Gastroesophageal sphincter (tissue), 4 donors: ENCODE results near the gene SLC50A1. TPM values are rescaled to one million over a fixed set of nuclear protein-coding genes. Genes with fewer than 3 reads are reported as not detected.

Source experiments
- ATAC-seq: fragments of 150-250 bp; one replicate; pipeline ENCODE4 v1.9.1; 2016; ENCODE audit warnings: mild to moderate bottlenecking, moderate library complexity
- H3K27ac ChIP-seq, 4 donors: fragments of 200-600 bp; sonication (generic) in 3 of 4; 1 replicate in 3 of 4; 2 replicates in 1 of 4; pipeline ENCODE4 v1.5.1; 2016 to 2019
- H3K27me3 ChIP-seq: fragments of 200-600 bp; sonication (generic); one replicate; pipeline ENCODE4 v1.5.1; 2019
- H3K36me3 ChIP-seq, 2 donors: fragments of 200-600 bp; sonication (generic); one replicate each; pipeline ENCODE4 v1.5.1; 2019; ENCODE audit warnings: control low read depth in 1 of 2
- H3K4me1 ChIP-seq, 3 donors: fragments of 200-600 bp; sonication (generic); 1 replicate in 2 of 3; 2 replicates in 1 of 3; pipeline ENCODE4 v1.5.1; 2016 to 2019; ENCODE audit warnings: control low read depth in 2 of 3
- H3K4me3 ChIP-seq, 2 donors: fragments of 200-600 bp; sonication (generic); one replicate each; pipeline ENCODE4 v1.5.1; 2019; ENCODE audit warnings: mild to moderate bottlenecking in 1 of 2, moderate library complexity in 1 of 2
- H3K9me3 ChIP-seq, 3 donors: fragments of 200-600 bp; sonication (generic); one replicate each; pipeline ENCODE4 v1.5.1; 2017 to 2019; ENCODE audit warnings: control low read depth in 2 of 3
- EP300 ChIP-seq: sonication (generic); formaldehyde crosslinking; IDR thresholded peaks from one replicate; pipeline ENCODE4 v1.6.1; 2017; ENCODE audit warnings: antibody characterized with exemption, mild to moderate bottlenecking
- POLR2A ChIP-seq, 2 donors: fragments of 450-650 bp; IDR thresholded peaks; one replicate each; pipeline ENCODE4 v1.6.1; 2017; ENCODE audit warnings: antibody characterized with exemption in 2 of 2, mild to moderate bottlenecking in 2 of 2, moderate library complexity in 1 of 2
- POLR2AphosphoS5 ChIP-seq: sonication (generic); formaldehyde crosslinking; IDR thresholded peaks from one replicate; pipeline ENCODE4 v1.6.1; 2017; ENCODE audit warnings: antibody characterized with exemption
- WGBS, 2 donors: methylation state at CpG; one replicate each; pipeline ENCODE4 v1.1.5; 2018; ENCODE audit warnings: low coverage in 1 of 2; 5-methylcytosine and 5-hydroxymethylcytosine counted together
- total RNA-seq, 4 donors: library from RNA; depleted of rRNA; stranded (reverse); fragments of >200 nt; gene quantifications; one replicate each; pipeline ENCODE4 v1.1.0, GENCODE V29; 2016
- TF ChIP-seq, protein P1 (sequence below), 4 experiments: fragments of 200-600 bp in 2 of 4; fragments of 450-650 bp in 2 of 4; sonication (generic) in 1 of 4; IDR thresholded peaks; one replicate each; pipeline ENCODE4 v1.5.1; 2017 to 2019; ENCODE audit warnings: antibody characterized with exemption in 4 of 4, mild to moderate bottlenecking in 2 of 4, moderate library complexity in 2 of 4

Gene SLC50A1
- total RNA-seq, 4 donors from 2014 or later: 12.5 to 16.8 (median 13.9) TPM

DNA sequence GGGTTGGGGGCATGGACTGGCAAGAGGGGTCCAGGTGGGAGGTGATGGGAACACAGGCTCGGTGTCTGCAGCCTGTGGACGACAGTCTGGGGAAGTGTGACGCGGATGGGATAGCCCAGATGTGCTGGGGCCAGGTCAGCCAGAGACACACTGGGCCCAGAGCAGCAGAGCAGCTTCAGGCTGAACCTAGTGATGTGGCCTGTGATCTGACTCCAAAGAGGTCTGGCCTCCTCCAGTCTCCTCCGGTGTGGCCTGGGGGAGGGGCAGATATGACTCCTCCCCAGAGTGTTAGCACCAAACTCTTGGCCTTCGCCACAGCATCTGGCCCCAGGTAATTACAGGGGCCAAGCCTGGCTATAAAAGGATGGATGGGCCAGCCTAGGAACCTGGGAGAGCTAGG, 43.5 kb upstream of the SLC50A1 start:
- peak overlapping the region in 1 of 4 donors; percentile 9 for H3K27ac ChIP-seq
- H3K4me3 ChIP-seq: no peak overlapping the region
- H3K36me3 ChIP-seq: no peaks in the 10 kb centered on the region
- no peaks in the 10 kb centered on the region for H3K27me3 ChIP-seq
- no peak for TF ChIP-seq POLR2A (IDR thresholded peaks at IDR 0.05)
- TF ChIP-seq POLR2AphosphoS5: no peak
- TF ChIP-seq EP300: no peak
- TF ChIP-seq, protein P1, sequence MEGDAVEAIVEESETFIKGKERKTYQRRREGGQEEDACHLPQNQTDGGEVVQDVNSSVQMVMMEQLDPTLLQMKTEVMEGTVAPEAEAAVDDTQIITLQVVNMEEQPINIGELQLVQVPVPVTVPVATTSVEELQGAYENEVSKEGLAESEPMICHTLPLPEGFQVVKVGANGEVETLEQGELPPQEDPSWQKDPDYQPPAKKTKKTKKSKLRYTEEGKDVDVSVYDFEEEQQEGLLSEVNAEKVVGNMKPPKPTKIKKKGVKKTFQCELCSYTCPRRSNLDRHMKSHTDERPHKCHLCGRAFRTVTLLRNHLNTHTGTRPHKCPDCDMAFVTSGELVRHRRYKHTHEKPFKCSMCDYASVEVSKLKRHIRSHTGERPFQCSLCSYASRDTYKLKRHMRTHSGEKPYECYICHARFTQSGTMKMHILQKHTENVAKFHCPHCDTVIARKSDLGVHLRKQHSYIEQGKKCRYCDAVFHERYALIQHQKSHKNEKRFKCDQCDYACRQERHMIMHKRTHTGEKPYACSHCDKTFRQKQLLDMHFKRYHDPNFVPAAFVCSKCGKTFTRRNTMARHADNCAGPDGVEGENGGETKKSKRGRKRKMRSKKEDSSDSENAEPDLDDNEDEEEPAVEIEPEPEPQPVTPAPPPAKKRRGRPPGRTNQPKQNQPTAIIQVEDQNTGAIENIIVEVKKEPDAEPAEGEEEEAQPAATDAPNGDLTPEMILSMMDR (IDR thresholded peaks at IDR 0.05): no peak
- H3K9me3 ChIP-seq: no peaks in the 10 kb centered on the region
- peaks cover 0 to 33% (median 19%) of the 10 kb centered on the region in 3 donors for H3K4me1 ChIP-seq
- ATAC-seq: no peak
- 79 to 91% methylated on average over 4 to 5 of the region's 6 CpGs for WGBS, 2 donors

DNA sequence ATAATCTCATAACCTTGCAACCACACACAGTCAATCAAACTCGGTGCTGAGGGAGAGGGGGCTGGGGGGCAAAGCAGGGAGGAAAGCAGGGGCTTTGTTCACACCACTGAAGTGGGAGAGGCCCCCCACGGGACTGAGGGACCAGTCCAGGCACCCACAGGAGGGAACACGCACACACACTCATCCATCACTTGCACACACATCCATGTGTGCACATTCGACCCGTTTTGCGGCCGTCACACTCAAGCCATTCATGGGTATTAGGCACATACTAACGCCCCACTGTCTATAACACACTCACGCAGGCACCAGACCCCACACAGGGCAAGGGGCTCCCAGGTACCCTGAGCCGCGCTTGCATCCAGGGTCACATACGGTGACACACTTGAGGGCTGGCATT, 43.0 kb upstream of the SLC50A1 start:
- peaks cover 0 to 33% (median 19%) of the 10 kb centered on the region in 3 donors for H3K4me1 ChIP-seq
- H3K9me3 ChIP-seq: no peaks in the 10 kb centered on the region
- H3K4me3 ChIP-seq: no peak overlapping the region
- no peaks in the 10 kb centered on the region for H3K36me3 ChIP-seq
- H3K27ac ChIP-seq: peak overlapping the region in 2 of 4 donors; percentile 71 to 79
- TF ChIP-seq EP300 (no peak), POLR2A (IDR thresholded peaks at IDR 0.05) (no peak)
- TF ChIP-seq, protein P1 (IDR thresholded peaks at IDR 0.05): no peak
- 80 to 88% methylated on average over 1 to 6 of the region's 12 CpGs for WGBS, 2 donors
- ATAC-seq: no peak
- no peaks in the 10 kb centered on the region for H3K27me3 ChIP-seq

DNA sequence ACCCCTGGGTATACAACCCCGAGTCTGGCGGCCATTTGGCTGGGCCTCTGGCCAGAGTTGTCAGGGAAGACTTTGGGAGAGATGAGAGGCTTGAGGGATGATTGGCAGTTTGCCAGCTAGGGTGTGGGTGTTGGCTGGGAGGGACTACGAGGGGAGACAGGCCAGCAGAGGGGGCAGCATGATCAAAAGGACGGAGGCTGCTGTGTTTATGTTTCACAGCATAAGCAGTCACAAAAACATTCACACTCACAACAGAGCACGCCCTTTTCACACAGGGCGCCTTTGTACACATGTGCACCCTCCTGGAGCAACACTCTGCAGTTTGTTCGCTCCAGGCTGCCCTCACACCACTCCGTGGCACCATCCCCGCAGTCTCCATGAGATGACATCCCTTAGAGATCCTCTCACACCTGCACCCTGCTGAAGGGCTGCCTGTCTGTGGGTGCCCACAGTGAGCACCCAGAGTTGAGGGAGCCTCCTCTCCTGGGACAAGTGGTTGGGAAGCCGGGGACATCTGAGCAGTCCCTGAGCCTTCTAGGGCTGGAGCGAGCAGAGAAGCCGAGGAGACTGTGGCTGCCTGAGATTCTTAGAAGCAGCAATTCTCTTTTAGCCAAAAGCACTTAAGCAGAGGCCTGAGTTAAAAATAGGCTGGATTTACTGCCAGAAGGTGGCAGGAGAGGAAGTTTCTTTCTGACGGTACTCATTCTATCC, 41.6 kb upstream of the SLC50A1 start:
- H3K9me3 ChIP-seq: no peaks in the 10 kb centered on the region

DNA sequence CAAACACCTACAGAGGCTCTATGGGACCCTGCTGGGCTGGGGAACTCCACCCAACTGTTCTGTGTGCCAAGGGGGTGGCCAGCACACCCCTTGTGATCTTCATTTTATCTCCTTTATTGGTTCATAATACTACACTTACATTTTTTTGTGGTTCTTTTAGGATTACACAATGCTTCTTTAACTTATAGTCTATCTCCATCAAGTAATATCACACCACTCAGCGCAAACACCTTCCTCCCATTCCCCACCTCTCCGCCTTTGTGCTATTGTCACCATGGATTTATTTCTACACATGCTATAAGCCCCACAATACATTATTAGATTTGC, 41.1 kb upstream of the SLC50A1 start:
- Histone ChIP-seq H3K27ac (peak overlapping the region in 3 of 4 donors; percentile 71 to 80 (median 79)), H3K4me1 (peaks cover 0 to 33% (median 19%) of the 10 kb centered on the region in 3 donors), H3K4me3 (no peak overlapping the region), H3K27me3 (no peaks in the 10 kb centered on the region), H3K9me3 (no peaks in the 10 kb centered on the region), H3K36me3 (no peaks in the 10 kb centered on the region)
- no peak for ATAC-seq
- 68 to 75% methylated on average over 2 of the region's 2 CpGs for WGBS, 2 donors
- TF ChIP-seq POLR2AphosphoS5 (no peak), POLR2A (IDR thresholded peaks at IDR 0.05) (no peak), EP300 (no peak)
- TF ChIP-seq, protein P1 (IDR thresholded peaks at IDR 0.05): no peak

More for the DNA sequence above, 41.6 kb upstream of the SLC50A1 start:
- H3K4me1 ChIP-seq: peaks cover 0 to 33% (median 19%) of the 10 kb centered on the region in 3 donors
- peak overlapping the region in 1 of 2 donors; percentile 8 for H3K4me3 ChIP-seq
- no peaks in the 10 kb centered on the region for H3K36me3 ChIP-seq
- H3K27me3 ChIP-seq: no peaks in the 10 kb centered on the region
- TF ChIP-seq, protein P1 (IDR thresholded peaks at IDR 0.05): peak in 3 of 4 experiments; percentile 33 to 57 (median 48)
- TF ChIP-seq EP300: no peak
- 0% methylated on average over 1 to 9 of the region's 13 CpGs for WGBS, 2 donors
- ATAC-seq: peak; percentile 50
- H3K27ac ChIP-seq: peak overlapping the region in 3 of 4 donors; percentile 71 to 80 (median 79)

DNA sequence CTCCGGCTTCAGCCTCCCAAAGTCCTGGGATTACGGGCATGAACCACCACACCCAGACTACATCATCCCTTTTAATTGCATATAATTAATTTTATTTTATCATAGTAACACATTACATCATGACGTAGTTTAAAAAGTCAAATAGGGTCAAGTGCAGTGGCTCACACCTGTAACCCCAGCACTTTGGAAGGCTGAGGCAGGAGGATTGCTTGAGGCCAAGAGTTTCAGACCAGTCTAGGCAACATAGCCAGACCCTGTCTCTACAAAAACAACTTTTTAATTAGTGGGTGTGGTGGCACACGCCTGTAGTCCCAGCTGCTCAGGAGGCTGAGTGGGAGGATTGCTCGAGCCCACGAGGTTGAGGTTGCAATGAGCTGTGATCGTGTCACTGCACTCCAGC, 36.3 kb upstream of the SLC50A1 start:
- no peaks in the 10 kb centered on the region for H3K27me3 ChIP-seq
- H3K4me1 ChIP-seq: peaks cover 0 to 7% (median 4%) of the 10 kb centered on the region in 3 donors
- H3K4me3 ChIP-seq: no peak overlapping the region
- no peak for ATAC-seq
- TF ChIP-seq EP300 (no peak), POLR2AphosphoS5 (no peak), POLR2A (IDR thresholded peaks at IDR 0.05) (no peak)
- TF ChIP-seq, protein P1 (IDR thresholded peaks at IDR 0.05): no peak
- WGBS, 2 donors: 89 to 94% methylated on average over 3 to 5 of the region's 7 CpGs
- no peaks in the 10 kb centered on the region for H3K36me3 ChIP-seq
- no peaks in the 10 kb centered on the region for H3K9me3 ChIP-seq
- H3K27ac ChIP-seq: no peak overlapping the region
